ENCODE data around the gene FLVCR1. TPM values are rescaled to one million over a fixed set of nuclear protein-coding genes. Genes with fewer than 3 reads are reported as not detected.

FLVCR1 gene
- total RNA-seq, 4 donors from 2014 or later: 7.8 to 8.9 (median 8.2) TPM

DNA sequence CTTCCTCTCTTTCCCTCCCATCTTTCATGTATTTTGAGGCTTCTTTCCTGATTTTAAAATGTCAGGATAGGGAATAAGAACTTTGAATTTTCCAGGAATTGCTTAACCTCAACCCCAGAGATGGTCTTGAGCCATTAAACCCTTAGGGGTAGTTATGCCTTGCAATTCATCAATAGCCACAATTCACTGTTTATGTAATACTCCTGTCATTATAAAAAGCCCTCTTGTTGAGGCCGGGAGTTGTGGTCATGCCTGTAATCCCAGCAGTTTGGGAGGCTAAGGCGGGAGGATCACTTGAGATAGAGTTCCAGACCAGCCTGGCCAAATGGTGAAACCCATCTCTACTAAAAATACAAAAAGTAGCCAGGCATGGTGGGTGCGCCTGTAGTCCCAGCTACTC, 35.1 kb upstream of the FLVCR1 start:
- TF ChIP-seq POLR2A (IDR thresholded peaks at IDR 0.05): no peak
- TF ChIP-seq, protein P1, sequence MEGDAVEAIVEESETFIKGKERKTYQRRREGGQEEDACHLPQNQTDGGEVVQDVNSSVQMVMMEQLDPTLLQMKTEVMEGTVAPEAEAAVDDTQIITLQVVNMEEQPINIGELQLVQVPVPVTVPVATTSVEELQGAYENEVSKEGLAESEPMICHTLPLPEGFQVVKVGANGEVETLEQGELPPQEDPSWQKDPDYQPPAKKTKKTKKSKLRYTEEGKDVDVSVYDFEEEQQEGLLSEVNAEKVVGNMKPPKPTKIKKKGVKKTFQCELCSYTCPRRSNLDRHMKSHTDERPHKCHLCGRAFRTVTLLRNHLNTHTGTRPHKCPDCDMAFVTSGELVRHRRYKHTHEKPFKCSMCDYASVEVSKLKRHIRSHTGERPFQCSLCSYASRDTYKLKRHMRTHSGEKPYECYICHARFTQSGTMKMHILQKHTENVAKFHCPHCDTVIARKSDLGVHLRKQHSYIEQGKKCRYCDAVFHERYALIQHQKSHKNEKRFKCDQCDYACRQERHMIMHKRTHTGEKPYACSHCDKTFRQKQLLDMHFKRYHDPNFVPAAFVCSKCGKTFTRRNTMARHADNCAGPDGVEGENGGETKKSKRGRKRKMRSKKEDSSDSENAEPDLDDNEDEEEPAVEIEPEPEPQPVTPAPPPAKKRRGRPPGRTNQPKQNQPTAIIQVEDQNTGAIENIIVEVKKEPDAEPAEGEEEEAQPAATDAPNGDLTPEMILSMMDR (IDR thresholded peaks at IDR 0.05): no peak
- no peaks in the 10 kb centered on the region for H3K4me1 ChIP-seq
- no peak overlapping the region for H3K4me3 ChIP-seq (replicated peaks in 1 of 3)
- no peaks in the 10 kb centered on the region for H3K9me3 ChIP-seq
- DNase-seq: no peak
- intact Hi-C loops (cut with DNase I): no loop called here
- H3K27me3 ChIP-seq: no peaks in the 10 kb centered on the region
- 100% methylated on average over 3 of the region's 3 CpGs for WGBS, 2 donors
- H3K27ac ChIP-seq: no peak overlapping the region
- H3K36me3 ChIP-seq: no peaks in the 10 kb centered on the region

DNA sequence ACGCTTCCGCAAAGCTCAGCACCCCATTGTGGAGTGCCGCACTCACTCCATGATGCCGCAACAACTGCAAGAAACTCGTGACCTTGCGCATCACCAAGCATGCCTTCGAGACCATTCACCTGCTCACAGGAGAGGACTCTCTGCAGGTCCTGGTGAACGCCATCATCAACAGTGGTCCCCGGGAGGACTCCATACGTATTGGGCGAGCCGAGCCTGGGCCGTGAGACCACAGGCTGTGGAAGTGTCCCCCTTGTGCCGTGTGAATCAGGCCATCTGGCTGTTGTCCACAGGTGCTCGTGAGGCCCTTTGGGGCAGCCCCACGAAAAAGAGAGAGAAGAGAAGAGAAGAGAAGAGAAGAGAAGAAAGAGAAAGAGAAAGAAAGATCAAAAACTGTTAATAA, 33.9 kb upstream of the FLVCR1 start:
- WGBS, 2 donors: 94 to 96% methylated on average over 14 to 16 of the region's 16 CpGs
- Histone ChIP-seq H3K4me3 (replicated peaks in 1 of 3) (no peak overlapping the region), H3K27ac (no peak overlapping the region), H3K9me3 (no peaks in the 10 kb centered on the region), H3K36me3 (no peaks in the 10 kb centered on the region), H3K27me3 (no peaks in the 10 kb centered on the region), H3K4me1 (no peaks in the 10 kb centered on the region)
- intact Hi-C loops (cut with DNase I): no loop called here
- no peak for DNase-seq
- no peak for TF ChIP-seq POLR2A (IDR thresholded peaks at IDR 0.05)
- TF ChIP-seq, protein P1 (IDR thresholded peaks at IDR 0.05): no peak

DNA sequence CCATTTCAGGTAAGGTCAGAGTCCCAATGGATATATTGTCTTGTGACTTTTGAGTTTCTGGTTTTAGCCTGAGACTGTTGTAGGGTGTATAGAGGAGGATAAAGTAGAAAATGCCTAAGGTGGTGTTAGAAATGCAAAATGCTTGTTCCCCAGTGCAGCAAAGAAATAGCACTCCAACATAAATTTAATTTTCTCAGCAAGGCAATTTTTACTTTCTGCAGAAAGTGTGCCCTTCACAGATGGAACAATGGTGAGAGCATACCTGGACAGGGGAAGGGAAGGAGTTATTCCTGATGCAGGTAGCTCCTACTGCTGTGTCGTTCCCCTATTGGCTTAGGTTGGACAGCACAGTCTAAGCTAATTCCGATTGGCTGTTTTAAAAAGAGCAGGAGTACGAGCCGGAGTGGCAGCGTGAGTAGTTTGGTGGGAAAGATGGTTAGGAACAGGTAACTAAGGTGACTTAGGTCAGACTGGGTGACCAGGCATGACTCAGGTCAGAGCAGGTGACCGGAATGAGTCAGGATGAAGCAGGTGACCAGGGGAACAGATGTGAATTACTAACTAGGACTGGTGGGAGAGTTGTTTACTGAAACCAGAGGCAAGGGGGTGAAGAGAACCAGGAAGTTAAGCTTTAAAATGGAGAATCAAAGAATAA, 32.1 kb upstream of the FLVCR1 start:
- H3K9me3 ChIP-seq: no peaks in the 10 kb centered on the region
- H3K4me3 ChIP-seq (replicated peaks in 1 of 3): no peak overlapping the region
- no peak for DNase-seq
- TF ChIP-seq, protein P1 (IDR thresholded peaks at IDR 0.05): no peak
- TF ChIP-seq POLR2A (IDR thresholded peaks at IDR 0.05): no peak
- no peak overlapping the region for H3K27ac ChIP-seq
- H3K36me3 ChIP-seq: no peaks in the 10 kb centered on the region
- H3K27me3 ChIP-seq: no peaks in the 10 kb centered on the region
- 98% methylated on average over 6 of the region's 6 CpGs for WGBS, 2 donors
- intact Hi-C loops (cut with DNase I): no loop called here
- no peaks in the 10 kb centered on the region for H3K4me1 ChIP-seq

DNA sequence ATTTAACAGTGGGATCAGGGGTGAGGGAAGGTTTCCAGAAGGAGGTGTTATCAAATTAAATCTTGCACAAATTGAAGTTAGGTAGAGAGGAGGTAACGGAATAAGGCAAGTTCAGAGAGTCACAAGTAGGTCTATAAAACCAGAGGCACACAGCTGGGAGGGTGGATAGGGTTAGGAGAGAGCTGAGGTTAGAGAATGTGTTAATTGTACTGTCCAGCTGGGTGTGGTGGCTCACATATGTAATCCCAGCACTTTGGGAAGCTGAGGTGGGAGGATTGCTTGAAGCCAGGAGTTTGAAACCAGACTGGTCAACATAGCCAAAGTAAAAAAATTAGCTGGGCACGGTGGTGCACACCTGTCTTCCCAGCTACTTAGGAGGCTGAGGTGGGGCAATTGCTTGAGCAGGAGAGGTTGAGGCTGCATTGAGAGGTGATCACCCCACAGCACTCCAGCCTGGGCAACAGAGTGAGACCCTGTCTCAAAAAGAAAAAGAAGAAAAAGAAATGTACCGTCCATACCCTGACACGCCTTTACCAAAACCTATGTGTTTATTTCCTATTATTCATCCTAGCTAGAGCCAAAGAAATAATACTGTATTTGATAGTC, 30.8 kb upstream of the FLVCR1 start:
- Histone ChIP-seq H3K27ac (no peak overlapping the region), H3K27me3 (no peaks in the 10 kb centered on the region), H3K4me3 (replicated peaks in 1 of 3) (no peak overlapping the region), H3K4me1 (no peaks in the 10 kb centered on the region), H3K36me3 (no peaks in the 10 kb centered on the region), H3K9me3 (no peaks in the 10 kb centered on the region)
- TF ChIP-seq, protein P1 (IDR thresholded peaks at IDR 0.05): no peak
- no peak for TF ChIP-seq POLR2A (IDR thresholded peaks at IDR 0.05)
- WGBS, 2 donors: 94 to 96% methylated on average over 4 of the region's 4 CpGs
- intact Hi-C loops (cut with DNase I): no loop called here
- no peak for DNase-seq

DNA sequence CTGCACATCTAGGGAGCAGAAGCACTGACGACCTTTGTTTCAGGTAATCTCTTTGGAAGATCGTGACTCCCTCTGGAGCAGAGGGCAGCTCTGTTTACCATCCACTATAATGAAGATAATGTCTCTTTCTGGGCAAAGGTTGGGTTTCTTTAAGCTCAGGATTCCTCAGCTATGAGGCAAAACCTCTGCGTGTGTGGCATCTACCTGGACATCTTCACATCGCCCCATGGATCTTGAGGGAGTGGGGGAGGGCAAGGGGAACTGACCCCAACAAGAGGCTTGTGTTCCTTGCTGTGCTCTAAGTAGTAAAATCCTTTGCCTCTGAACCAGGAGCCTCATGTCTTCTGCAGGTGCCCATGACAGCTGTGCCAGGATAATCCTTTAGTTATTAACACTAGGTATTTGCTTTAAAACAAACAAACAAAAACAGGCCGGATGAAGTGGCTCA, 30.2 kb upstream of the FLVCR1 start:
- intact Hi-C loops (cut with DNase I): no loop called here
- Histone ChIP-seq H3K4me1 (no peaks in the 10 kb centered on the region), H3K27me3 (no peaks in the 10 kb centered on the region), H3K27ac (no peak overlapping the region), H3K9me3 (no peaks in the 10 kb centered on the region), H3K4me3 (replicated peaks in 1 of 3) (no peak overlapping the region), H3K36me3 (no peaks in the 10 kb centered on the region)
- no peak for DNase-seq
- WGBS, 2 donors: 51 to 75% methylated on average over 5 of the region's 5 CpGs
- no peak for TF ChIP-seq POLR2A (IDR thresholded peaks at IDR 0.05)
- TF ChIP-seq, protein P1 (IDR thresholded peaks at IDR 0.05): no peak

Data from thyroid gland (tissue), 4 donors.